Liver (tissue), 3 donors: ENCODE measurements around the gene DAPK2.
"Not testable (repeated sequence)": the region's sequence is repeated elsewhere in the genome, so short reads cannot be mapped to it uniquely, and the experiment has no call there.

Experiments used
- TAF1 ChIP-seq: conservative IDR thresholded peaks from 2 replicates; pipeline ENCODE4 v1.6.1; 2016; ENCODE audit warnings: antibody characterized with exemption, mild to moderate bottlenecking
- TF ChIP-seq, protein P1 (sequence below): fragments of 150-350 bp; IDR thresholded peaks from 2 replicates; pipeline ENCODE4 v1.5.1; 2017; ENCODE audit warnings: improper control_type of control experiment, low read depth, low read length; ENCODE audit not compliant: missing input control
- donor health status: healthy.
- donor health status: healthy.

DNA sequence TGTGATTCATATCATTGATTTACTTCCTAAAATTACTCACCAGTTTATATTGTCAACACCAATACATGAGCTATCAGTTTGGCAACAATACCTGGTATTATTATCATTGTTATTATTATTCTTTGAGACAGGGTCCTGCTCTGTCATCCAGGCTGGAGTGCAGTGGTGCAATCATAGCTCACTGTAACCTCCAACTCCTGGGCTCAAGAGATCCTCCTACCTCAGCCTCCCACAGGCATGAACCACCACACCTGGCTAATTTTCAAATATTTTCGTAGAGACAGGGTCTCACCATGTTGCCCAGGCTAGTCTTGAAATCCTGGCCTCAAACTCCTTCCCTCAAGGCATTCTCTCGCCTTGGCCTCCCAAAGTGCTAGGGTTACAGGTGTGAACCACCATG, 27.2 kb upstream of the DAPK2 start:
- TF ChIP-seq, protein P1, sequence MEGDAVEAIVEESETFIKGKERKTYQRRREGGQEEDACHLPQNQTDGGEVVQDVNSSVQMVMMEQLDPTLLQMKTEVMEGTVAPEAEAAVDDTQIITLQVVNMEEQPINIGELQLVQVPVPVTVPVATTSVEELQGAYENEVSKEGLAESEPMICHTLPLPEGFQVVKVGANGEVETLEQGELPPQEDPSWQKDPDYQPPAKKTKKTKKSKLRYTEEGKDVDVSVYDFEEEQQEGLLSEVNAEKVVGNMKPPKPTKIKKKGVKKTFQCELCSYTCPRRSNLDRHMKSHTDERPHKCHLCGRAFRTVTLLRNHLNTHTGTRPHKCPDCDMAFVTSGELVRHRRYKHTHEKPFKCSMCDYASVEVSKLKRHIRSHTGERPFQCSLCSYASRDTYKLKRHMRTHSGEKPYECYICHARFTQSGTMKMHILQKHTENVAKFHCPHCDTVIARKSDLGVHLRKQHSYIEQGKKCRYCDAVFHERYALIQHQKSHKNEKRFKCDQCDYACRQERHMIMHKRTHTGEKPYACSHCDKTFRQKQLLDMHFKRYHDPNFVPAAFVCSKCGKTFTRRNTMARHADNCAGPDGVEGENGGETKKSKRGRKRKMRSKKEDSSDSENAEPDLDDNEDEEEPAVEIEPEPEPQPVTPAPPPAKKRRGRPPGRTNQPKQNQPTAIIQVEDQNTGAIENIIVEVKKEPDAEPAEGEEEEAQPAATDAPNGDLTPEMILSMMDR = not testable (repeated sequence)
- TF ChIP-seq TAF1 = not testable (repeated sequence)
